GM12878 (cell line): Measurements from ENCODE around the gene DST.

Experiments used
- CBX3 ChIP-seq: fragments of 200-600 bp; sonication (generic); IDR thresholded peaks from 2 replicates; pipeline ENCODE4 v1.6.1; 2016; ENCODE audit warnings: low read depth, borderline replicate concordance
- EP300 ChIP-seq, 2 experiments: fragments of 150-350 bp in 1 of 2; IDR thresholded peaks; 2 replicates each; pipeline ENCODE4 v1.6.1; 2011 to 2012; ENCODE audit warnings: low read depth in 2 of 2, low read length in 2 of 2, borderline replicate concordance in 1 of 2, improper control_type of control experiment in 1 of 2, inconsistent platforms in 1 of 2; ENCODE audit not compliant: control insufficient read depth in 1 of 2
- GABPA ChIP-seq: IDR thresholded peaks from 2 replicates; pipeline ENCODE4 v1.6.1; 2014; ENCODE audit warnings: antibody characterized with exemption, low read depth, mild to moderate bottlenecking, inconsistent platforms
- NFYB ChIP-seq: IDR thresholded peaks from 2 replicates; pipeline ENCODE4 v1.6.1; 2011; ENCODE audit warnings: low read depth, mild to moderate bottlenecking, low read length, improper control_type of control experiment, moderate library complexity; ENCODE audit not compliant: insufficient read depth
- PML ChIP-seq: IDR thresholded peaks from 2 replicates; pipeline ENCODE4 v1.6.1; 2012; ENCODE audit warnings: low read length, inconsistent platforms
- RCOR1 ChIP-seq: conservative IDR thresholded peaks from 2 replicates; pipeline ENCODE4 v1.6.1; 2012; ENCODE audit warnings: low read depth, low read length, improper control_type of control experiment
- TARDBP ChIP-seq: IDR thresholded peaks from 2 replicates; pipeline ENCODE4 v1.6.1; 2016; ENCODE audit warnings: borderline replicate concordance
- TF ChIP-seq, protein P1 (sequence below), 3 experiments: IDR thresholded peaks in 2 of 3; conservative IDR thresholded peaks in 1 of 3; 2 replicates each; pipeline ENCODE4 v1.5.1; 2011; ENCODE audit warnings: low read depth in 3 of 3, low read length in 3 of 3, mild to moderate bottlenecking in 3 of 3, control low read depth in 2 of 3, moderate library complexity in 2 of 3, inconsistent platforms in 1 of 3, mixed read lengths in 1 of 3; ENCODE audit not compliant: control insufficient read depth in 2 of 3, insufficient read depth in 1 of 3; ENCODE audit errors: extremely low read depth in 1 of 3

DNA sequence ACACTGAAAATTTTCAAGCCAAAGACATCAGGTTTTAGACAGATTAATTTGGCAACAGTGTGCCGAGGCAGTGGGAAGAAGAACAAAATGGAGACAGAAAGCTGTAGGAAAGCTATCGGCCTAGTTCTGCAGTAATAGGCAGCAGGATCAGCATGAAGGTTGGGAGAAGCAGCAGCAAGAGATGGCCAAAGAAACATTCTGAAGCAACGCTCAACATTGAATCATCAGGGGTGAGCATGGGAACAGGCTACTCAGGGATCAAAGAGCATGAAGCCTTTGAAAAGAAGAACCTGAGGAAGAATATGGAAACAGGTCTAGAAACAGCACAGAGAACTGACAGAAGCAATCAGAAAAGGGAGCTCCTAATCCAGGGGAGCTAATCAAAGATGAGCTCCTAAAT, 7.1 kb upstream of the DST start:
- no peak for TF ChIP-seq CBX3
- no peak for TF ChIP-seq RCOR1
- TF ChIP-seq TARDBP, result no peak
- no peak for TF ChIP-seq GABPA
- TF ChIP-seq, protein P1, sequence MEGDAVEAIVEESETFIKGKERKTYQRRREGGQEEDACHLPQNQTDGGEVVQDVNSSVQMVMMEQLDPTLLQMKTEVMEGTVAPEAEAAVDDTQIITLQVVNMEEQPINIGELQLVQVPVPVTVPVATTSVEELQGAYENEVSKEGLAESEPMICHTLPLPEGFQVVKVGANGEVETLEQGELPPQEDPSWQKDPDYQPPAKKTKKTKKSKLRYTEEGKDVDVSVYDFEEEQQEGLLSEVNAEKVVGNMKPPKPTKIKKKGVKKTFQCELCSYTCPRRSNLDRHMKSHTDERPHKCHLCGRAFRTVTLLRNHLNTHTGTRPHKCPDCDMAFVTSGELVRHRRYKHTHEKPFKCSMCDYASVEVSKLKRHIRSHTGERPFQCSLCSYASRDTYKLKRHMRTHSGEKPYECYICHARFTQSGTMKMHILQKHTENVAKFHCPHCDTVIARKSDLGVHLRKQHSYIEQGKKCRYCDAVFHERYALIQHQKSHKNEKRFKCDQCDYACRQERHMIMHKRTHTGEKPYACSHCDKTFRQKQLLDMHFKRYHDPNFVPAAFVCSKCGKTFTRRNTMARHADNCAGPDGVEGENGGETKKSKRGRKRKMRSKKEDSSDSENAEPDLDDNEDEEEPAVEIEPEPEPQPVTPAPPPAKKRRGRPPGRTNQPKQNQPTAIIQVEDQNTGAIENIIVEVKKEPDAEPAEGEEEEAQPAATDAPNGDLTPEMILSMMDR (IDR thresholded peaks at IDR 0.05 in 2 of 3, conservative IDR thresholded peaks at IDR 0.05 in 1 of 3; ENCODE audit: control insufficient read depth in 2 of 3, extremely low read depth in 1 of 3, insufficient read depth in 1 of 3, low read depth in 3 of 3, low read length in 3 of 3), result no peak
- TF ChIP-seq PML, result no peak
- TF ChIP-seq EP300 (IDR thresholded peaks at IDR 0.05; ENCODE audit: borderline replicate concordance in 1 of 2, control insufficient read depth in 1 of 2, low read depth in 2 of 2, low read length in 2 of 2), result no peak
- no peak for TF ChIP-seq NFYB
